HG03575 (cell line): ENCODE data around the gene TAS2R50.
"Not testable (repeated sequence)": the region's sequence is repeated elsewhere in the genome, so short reads cannot be mapped to it uniquely, and the experiment has no call there.

Experiments
- ATAC-seq: cut with Tn5 transposase; IDR thresholded peaks from one replicate; pipeline ENCODE4 v1.9.1; 2021; ENCODE audit not compliant: unreplicated experiment, insufficient number of reproducible peaks, low FRiP score; ENCODE audit errors: extremely low read depth

The TAS2R50 gene, protein sequence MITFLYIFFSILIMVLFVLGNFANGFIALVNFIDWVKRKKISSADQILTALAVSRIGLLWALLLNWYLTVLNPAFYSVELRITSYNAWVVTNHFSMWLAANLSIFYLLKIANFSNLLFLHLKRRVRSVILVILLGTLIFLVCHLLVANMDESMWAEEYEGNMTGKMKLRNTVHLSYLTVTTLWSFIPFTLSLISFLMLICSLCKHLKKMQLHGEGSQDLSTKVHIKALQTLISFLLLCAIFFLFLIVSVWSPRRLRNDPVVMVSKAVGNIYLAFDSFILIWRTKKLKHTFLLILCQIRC

DNA sequence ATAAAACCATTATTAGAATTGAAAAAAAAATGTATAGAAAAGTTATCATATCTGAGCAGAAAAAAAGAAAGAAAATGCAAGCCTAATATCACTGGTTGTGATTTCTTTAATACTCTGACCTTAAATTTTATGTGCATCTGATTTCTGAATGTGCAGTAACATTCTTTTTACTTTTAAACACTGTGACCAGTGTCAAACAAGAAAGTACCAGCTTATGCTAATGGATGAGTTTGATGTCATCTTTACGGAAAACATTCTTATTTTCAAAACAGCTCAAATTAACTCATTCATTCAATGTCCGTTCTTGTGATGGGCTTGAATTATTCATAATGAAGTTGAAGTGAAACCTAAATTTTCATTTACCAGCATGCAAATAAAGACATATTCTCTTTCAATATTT is at the start of gene TAS2R50:
Gene TAS2R50, minus strand, starts transcription at position 101 of the 400 bp plus-strand sequence. Its CDS starts 52 bp downstream, at position 49.
- no peak for ATAC-seq

DNA sequence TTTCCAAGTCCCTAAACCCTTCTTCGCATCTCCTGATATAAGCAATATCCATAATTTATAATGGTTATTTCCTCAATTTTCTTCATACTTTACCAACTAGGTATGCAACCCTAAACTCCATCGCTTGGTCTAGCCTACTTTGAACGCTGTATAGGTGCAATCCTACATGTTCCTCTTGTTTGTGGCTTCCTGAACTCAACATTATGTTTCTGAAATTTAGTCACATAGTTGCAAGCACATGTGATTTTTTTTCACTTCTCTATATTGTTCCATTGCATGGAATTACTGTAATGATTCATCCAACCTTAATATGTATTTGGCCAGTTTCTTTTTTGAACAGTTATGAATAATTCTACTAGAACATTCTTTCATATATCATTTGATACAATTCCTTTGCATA is 47.2 kb upstream of the TAS2R50 start:
- not testable (repeated sequence) for ATAC-seq

DNA sequence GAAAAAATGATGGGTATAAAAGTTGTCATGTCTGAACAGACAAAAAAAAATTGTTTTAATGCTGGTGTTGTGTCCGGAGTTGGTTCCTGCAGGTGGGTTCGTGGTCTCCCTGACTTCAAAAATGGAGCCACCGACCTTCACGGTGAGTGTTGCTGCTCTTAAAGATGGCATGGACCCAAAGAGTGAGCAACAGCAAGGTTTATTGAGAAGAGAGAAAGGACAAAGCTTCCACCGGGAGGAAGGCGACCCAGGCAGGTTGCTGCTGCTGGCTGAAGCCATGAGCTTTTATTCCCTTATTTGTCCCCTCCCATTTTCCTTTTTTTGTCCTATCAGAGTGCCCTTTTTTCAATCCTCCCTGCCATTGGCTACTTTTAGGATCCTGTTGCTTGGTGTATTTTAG is 44.6 kb upstream of the TAS2R50 start, which contains the start of gene TAS2R31:
Gene TAS2R31, minus strand, starts transcription at position 101 of the 400 bp plus-strand sequence. Its CDS starts 72 bp downstream, at position 29.
- no peak for ATAC-seq

DNA sequence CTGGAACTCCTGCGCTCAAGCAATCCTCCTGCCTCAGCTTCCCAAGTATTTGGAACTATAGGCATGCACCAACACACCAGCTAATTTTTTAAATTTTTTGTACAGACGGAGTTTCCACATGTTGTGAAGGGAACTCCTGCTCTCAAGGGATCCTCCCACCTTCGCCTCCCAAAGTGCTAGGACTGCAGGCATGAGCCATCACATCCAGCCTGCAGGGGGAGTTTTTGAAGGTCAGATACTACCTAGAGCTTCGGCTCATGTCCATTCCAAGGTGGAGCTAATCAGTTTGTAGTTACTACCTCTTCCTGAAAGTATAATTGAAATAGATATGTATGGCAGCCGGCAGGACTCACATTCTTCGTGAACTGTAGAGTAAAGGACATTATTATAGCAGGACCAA is 39.4 kb upstream of the TAS2R50 start:
- no peak for ATAC-seq

DNA sequence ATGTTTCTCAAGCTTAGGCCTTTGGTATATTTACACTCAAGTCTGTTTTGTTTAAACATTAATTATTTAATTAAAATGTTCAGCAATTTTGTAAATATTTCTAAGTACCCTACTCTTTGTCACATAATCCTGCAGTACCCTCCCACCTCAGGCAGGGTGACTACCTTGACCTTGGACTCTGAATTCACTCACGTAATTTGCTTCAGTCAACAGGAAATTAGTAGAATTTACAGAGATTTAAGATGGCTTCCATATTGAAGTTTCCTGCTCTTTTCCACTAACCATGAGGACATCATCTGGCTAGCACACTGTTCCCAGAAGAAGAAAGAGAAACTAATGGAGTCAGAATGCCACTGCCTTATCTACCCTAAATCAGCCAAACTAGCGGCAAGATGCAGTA is 36.7 kb upstream of the TAS2R50 start:
- ATAC-seq = no peak

DNA sequence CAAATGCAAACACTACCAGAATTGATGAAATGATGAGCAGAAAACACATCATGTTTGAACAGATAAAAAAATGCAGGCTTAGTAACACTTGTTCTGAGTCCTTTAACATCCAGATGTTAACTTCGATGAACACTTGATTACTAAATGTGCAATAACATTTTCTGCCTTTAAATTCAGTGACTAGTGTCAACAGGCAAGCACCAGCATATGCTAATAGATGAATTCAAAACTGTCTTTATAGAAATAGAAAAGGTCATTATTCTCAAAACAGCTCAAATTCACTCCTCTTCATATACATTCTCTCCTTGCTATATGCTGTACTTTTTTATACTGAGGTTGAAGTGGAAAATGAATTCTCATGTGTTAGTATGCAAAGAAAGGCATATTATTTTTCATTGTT is 35.8 kb upstream of the TAS2R50 start, which contains the start of gene TAS2R19:
Gene TAS2R19, minus strand, starts transcription at position 101 of the 400 bp plus-strand sequence. Its CDS starts 49 bp downstream, at position 52.
- no peak for ATAC-seq

DNA sequence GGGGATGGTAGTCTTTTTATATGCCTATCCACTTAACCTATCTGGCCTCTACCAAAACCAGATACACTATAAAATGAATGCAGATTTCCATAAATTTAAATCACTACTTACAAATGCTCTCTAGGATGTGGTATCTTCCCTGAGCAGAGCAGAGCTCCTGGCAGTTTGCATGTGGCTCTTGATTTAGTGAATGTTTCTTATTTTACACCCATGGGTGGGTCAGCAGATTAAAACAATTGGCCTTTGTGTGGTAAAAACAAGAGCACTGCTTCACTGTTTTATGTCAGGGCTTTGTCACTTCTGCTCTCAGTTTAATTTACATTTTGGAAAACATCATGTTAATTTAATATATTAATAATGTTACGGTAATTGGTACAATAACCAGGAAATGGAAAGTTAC is 30.2 kb upstream of the TAS2R50 start:
- ATAC-seq = no peak

DNA sequence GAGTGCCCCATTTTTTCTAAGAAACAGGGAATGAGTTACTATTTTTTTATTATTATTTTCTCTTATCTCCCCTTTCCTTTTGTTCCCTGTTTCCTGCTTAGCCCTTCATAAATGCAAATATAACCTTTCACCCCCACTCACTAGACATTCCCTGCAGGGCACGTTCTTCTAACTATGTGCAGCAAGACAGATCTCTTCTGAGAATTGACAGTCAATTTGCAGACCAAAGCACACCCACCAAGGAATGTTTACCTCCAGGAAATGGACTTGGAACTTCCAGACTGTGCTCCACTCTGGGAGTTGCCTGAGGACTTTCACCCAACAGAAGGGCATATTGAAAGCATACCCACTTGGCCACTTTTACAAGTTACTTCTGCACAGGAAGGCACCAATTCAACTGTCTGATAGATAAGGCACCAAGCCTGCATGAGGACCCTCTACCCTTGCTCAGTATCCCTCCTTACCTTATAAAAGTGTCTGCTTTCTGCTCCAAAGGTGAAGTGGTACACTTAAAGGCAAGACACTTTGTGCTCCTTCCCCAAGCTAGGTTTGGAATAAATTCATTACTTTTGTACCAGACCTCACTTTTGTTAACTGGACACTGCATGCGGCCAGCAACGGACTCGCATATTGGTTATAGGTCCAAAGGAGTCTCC is 29.2 kb upstream of the TAS2R50 start:
- ATAC-seq = no peak

DNA sequence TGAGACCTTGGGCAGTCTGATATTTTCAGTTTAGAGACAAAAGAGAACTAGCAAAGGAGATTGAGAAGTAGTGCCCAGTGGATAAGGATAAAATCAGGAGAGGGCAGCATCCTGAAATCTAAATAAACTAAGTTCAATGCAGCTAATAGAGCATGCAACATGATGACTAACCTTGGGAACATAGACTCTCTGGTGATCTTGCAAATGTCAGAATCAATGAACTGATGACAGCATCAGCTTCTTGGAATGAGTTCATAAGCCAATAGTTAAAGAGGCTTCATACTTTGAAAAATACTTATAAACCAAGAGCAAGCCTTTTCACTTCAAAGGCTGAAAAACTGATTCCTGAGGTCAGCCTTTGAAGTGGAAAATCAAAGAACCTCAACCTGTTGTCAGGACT is 27.5 kb upstream of the TAS2R50 start:
- ATAC-seq = no peak

DNA sequence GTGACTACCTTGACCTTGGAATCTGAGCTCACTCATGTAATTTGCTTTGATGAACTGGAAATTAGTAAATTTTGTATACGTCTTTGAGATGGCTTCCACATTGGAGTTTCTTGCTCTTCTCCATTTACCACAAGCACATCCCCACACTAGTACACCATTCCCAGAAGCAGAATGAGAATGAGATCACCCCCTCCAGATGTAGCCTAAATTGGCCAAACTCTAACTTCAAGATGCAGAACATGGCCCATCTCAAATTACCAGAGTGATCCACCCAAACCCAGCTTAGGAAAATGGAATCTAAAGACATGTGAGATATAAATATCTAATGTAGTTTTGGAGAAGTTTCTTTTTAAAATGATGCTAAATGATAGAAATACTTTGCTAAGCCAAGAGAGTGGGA is 20.9 kb upstream of the TAS2R50 start:
- no peak for ATAC-seq

DNA sequence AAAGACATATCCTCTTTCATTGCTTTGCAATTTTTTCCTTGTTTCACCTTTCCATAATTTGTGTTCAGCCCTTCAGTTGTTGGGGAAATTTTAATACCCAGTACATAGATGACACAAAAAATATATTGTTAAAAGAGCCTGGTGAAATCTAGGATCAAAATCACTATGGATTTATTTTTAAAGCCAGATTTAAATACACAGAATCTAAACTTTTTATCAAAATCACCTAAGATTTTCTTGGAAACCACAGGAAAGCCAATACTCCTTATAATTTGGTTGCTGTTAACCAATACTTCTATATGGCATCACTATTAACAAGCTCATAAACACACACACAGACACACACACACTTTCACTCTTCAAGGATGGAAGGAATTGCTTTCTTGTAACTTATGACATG is 11.5 kb upstream of the TAS2R50 start, which contains the start of gene TAS2R20:
Gene TAS2R20, minus strand, starts transcription at position 101 of the 400 bp plus-strand sequence. CDS start 429 bp downstream, outside the sequence.
- ATAC-seq = no peak

DNA sequence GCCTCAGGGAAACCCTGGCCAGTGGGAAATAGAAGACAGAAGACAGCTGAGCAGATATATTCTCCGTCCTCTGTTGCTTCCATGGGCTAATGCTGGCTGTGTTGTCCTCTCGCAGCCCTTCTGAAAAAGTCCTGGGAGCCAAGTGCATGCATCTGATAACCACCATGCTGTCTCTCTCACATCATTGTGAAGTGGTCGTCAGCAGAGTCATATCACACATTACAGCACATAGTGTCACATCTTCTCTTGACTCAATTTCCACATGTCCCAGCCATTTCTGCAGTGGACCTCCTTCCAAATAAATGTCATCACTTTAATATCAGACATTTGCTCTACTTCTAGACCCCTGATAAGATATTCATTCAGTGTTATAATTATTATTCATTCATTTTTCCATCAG is 7.6 kb upstream of the TAS2R50 start:
- ATAC-seq = no peak

DNA sequence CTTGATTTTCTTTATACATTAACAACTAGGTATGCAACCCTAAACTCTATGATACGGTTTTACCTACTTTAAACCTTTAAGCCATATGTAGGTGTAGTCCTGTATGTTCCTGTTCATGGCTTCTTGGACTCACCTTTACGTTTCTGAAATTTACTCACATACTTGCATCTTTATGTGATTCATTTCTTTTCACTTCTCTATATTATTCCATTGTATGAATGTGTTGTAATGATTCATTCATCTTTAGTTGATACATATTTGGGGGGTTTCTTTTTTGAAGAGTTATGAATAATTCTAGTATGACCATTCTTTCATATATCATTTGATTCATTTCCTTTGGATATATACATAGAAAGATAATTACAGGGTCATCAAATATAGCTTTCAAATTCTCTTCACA is 2.4 kb upstream of the TAS2R50 start:
- ATAC-seq = no peak

DNA sequence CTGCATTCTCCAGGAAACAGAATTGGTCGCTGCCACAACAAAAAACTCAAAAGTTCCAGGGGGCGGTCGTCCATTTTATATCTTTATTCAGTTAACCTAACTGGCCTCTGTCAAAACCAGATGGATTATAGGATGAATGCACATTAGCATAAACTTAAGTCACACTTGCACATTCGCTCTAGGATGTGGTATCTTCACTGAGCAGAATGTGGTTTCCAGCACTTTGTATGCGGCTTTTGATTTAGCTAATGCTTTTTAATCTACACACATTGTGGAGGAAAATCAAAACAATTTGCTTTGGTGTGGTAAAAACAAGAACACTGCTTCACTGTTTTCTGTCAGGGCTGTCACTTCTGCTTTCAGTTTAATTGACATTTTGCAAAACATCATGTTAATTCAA is 4.5 kb downstream of the TAS2R50 start:
- no peak for ATAC-seq

DNA sequence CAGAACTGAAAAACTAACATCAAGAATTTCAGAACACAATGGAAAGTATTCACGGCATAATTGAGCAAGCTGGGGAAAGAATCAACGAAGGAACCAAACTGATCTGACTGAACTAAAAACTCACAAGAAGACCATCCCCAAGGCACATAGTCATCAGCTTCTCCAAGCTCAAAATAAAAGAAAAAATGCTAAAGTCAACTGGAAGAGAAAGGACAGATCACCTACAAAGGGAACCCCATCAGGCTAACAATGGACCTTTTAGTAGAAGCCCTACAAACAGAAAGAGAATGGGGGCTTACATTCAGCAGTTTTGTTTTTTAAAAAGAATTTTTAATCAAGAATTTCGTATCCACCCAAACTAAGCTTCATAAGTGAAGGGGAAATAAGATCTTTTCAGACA is 11.7 kb downstream of the TAS2R50 start:
- ATAC-seq = no peak

DNA sequence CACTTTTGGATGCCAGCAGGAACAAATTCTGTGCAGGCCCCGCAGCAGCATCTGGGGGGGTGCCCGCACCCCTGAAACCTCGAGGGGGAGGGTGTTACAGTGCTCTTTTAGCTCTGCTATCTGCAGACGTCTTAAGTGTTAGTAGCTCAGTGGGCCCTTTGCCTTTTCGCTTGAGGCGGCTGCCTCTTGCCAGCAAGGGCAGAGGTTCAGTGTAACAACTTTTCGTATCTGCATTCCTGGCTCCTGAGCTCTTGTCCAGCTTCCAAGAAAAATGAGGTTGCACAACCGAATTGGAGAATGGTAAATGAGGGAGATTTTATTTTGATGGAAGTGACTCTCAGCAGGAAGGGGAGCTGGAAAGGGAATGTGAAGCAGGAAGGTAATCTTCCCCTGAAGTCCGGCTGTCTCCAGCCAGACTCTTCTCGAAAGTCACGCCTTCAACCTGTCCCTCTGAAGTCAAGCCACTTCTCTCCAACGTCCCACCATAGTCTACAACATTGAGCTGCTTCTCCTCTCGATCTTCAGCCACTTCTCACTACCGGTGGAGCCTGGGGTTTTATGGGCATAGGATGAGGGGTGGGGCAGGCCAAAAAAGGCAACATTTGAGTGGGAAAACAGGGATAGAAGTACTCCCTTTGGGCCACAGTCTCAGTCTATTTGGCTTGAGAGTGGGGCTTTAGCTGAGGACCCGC is 17.8 kb downstream of the TAS2R50 start:
- ATAC-seq = no peak

DNA sequence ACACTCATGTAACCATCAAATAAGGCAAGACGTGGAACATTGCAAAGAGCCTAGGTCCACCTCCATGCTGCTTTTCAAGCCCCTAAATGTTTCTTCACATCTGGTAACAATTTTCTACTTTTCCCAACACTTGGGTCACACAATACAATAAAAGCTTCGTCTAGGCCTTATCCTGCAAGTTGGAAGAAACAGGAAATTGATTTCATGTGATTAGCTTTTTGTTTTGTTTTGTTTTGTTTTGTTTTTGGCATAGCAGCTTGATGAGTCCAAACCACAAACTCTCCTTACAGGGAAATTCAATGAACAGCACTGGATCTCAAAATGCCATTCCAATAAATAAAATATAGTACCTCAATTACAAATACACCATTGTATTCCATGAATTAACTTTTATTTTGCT is 19.3 kb downstream of the TAS2R50 start:
- ATAC-seq = no peak

DNA sequence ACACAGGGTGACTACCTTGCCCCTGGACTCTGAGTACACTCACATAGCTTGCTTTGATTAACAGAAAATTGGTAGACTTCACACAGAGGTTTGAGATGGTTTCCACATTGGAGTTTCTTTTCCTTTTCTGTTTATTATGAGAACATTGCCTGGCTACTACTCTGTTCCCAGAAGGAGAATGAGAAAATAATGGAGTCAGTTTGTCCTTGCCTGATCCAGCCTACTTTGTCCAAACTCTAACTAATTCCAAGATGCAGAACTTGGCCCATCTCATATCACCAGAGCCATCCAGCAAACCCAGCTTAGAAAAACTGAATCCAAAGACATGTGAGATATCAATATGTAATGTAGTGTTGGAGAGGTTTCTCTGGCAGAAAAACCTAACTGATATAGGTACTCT is 20.4 kb downstream of the TAS2R50 start:
- no peak for ATAC-seq

DNA sequence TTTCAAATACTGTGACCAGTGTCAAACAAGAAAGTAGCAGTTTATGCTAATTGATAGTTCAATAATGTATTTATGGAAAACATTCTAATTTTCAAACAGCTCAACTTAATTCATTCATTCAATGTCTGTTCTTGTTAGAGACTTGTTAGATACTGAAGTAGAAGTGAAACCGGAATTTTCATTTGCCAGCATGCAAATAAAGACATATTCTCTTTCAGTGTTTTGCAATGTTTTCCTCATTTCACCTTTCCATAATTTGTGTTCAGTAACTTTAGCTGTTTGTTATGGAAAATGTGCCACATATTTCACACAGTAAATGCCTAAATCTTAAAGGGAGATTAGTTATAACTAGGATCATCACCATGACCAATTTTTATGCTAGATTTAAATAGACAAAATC is 21.2 kb downstream of the TAS2R50 start:
- ATAC-seq = no peak

DNA sequence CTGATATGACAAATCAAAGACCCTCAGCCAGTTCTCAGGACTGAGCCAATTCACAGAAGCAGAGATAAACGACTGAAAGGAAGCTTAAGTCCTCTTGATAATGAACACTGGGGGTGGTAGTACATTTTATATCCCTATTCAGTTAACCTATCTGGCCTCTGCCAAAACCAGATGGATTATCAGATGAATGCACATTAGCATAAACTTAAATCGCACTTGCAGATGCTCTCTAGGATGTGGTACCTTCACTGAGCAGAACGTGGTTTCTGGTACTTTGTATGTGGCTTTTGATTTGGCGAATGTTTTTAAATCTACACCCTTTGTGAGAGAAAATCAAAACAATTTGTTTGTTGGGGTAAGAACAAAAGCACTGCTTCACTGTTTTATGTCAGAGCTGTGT is 26.5 kb downstream of the TAS2R50 start:
- no peak for ATAC-seq
